SJSA1 (cell line): Measurements from ENCODE around the gene TCF20. TPM values are rescaled to one million over a fixed set of nuclear protein-coding genes. Genes with fewer than 3 reads are reported as not detected.

ENCODE experiments used
- DNase-seq, 2 experiments: peaks; one replicate each; pipeline ENCODE4 v3.0.0-alpha.2; 2015 to 2020; ENCODE audit warnings: low spot score in 2 of 2, low read depth in 1 of 2
- H3K27ac ChIP-seq: fragments of 250-450 bp; sonication (Bioruptor Pico); 2 replicates; pipeline ENCODE4 v1.5.1; 2020; ENCODE audit warnings: mild to moderate bottlenecking, moderate library complexity
- H3K27me3 ChIP-seq: fragments of 250-450 bp; sonication (Bioruptor Pico); replicated peaks from 2 replicates; pipeline ENCODE4 v1.5.1; 2020; ENCODE audit warnings: mild to moderate bottlenecking, moderate library complexity
- H3K36me3 ChIP-seq: fragments of 250-450 bp; sonication (Bioruptor Pico); 2 replicates; pipeline ENCODE4 v1.5.1; 2020; ENCODE audit warnings: mild to moderate bottlenecking
- H3K4me1 ChIP-seq: fragments of 250-450 bp; sonication (Bioruptor Pico); replicated peaks from 2 replicates; pipeline ENCODE4 v1.6.1; 2021; ENCODE audit warnings: mild to moderate bottlenecking
- H3K4me3 ChIP-seq: fragments of 250-450 bp; sonication (Bioruptor Pico); 2 replicates; pipeline ENCODE4 v1.5.1; 2020; ENCODE audit warnings: mild to moderate bottlenecking
- H3K9me3 ChIP-seq: fragments of 250-450 bp; sonication (Bioruptor Pico); replicated peaks from 2 replicates; pipeline ENCODE4 v1.5.1; 2020; ENCODE audit warnings: mild to moderate bottlenecking
- total RNA-seq: library from RNA; depleted of rRNA; stranded (reverse); fragments of >200 nt; shearing (Covaris generic); gene quantifications from 2 replicates; pipeline ENCODE4 v1.2.3, GENCODE V29; 2014

Gene TCF20
- total RNA-seq, 1 experiment from 2014 or later = 27.7 TPM

DNA sequence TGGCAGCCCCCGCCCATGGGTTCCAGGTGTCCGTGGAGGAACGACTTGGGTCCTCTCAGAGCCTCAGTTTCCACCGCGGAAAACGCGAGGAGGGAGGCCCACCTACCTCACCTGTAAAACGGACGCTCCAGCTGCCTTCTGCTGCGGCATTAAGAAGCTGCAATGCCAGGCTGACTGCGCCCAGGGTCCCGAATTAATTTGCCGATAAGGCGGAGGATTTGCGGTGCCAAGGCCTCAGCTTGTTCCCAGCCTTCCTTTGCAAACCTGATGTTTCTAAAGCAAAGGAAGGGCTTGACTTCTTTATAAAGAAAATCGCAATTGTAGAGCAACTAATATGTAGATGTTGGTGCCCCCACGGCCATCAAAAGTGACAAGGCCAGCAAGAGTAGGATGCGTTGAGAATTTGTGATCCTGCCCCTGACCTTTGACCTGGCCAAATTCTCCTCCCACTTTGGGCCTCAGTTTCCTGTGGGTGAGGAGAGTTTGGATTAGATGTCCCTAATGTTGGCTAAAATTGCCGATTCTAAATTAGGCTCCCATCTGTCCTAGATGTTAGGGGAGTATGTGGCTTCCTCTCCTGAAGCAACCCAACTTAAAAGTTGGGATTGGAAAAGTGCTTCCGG, 849 bp upstream of the TCF20 start:
- peaks cover 15% of the 10 kb centered on the region for H3K4me1 ChIP-seq
- DNase-seq = no peak
- no peak overlapping the region for H3K27ac ChIP-seq
- peaks cover 4% of the 10 kb centered on the region; the same call in 1 of the 2 replicates for H3K36me3 ChIP-seq
- H3K4me3 ChIP-seq = peak overlapping the region; percentile 92
- H3K9me3 ChIP-seq = 0 out of 2 replicates have a peak, but pooled peaks cover 3% of the 10 kb centered on the region
- H3K27me3 ChIP-seq = no peaks in the 10 kb centered on the region

GRCh38 chr22:42270176-42270509, 310 bp downstream of the TCF20 start:
- Histone ChIP-seq H3K4me3 (peak overlapping the region; percentile 92), H3K36me3 (peaks cover 4% of the 10 kb centered on the region; the same call in 1 of the 2 replicates), H3K9me3 (0 out of 2 replicates have a peak, but pooled peaks cover 3% of the 10 kb centered on the region), H3K4me1 (peaks cover 15% of the 10 kb centered on the region), H3K27me3 (no peaks in the 10 kb centered on the region), H3K27ac (peak overlapping the region; percentile 57)
- no peak for DNase-seq

- H3K4me3 ChIP-seq = peak overlapping the region; percentile 92
- no peaks in the 10 kb centered on the region for H3K27me3 ChIP-seq
- 0 out of 2 replicates have a peak, but pooled peaks cover 3% of the 10 kb centered on the region for H3K9me3 ChIP-seq
- H3K36me3 ChIP-seq = peaks cover 4% of the 10 kb centered on the region; the same call in 1 of the 2 replicates
- DNase-seq = peak in 1 of 2 experiments; percentile 44
- H3K4me1 ChIP-seq = peaks cover 15% of the 10 kb centered on the region
- H3K27ac ChIP-seq = peak overlapping the region; percentile 57
These were observed 849 bp downstream of the TCF20 start for GRCh38 chr22:42269432-42270175.

DNA sequence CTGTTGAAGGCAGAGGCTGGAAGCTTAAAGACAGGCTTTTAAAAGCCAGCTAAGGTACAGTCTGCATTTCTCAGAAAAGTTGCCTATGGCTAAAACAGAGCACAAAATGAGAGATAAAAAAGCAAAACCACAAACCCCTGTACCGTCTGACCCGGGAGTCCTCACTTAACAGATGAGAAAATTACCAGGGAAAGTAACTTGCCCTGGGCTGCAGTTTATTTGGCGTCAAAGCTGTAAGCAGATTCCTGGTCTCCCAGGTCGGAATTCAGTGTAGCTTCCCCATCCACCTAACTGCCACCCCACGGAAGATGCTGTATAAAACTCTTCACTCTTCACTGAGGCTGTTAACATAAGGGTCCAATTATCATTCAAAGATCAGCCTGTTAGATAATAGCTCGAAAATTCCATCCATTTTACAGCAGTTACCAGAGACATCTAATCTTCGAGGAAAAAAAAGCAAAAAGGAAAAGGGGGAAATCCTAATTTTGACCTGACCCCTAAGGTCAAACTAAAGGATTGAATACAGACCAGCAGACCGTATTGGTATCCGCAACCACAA, 1.5 kb downstream of the TCF20 start:
- Histone ChIP-seq H3K9me3 (0 out of 2 replicates have a peak, but pooled peaks cover 3% of the 10 kb centered on the region), H3K27me3 (no peaks in the 10 kb centered on the region), H3K4me1 (peaks cover 15% of the 10 kb centered on the region), H3K36me3 (peaks cover 4% of the 10 kb centered on the region; the same call in 1 of the 2 replicates), H3K4me3 (peak overlapping the region; percentile 92), H3K27ac (no peak overlapping the region)
- DNase-seq = no peak

GRCh38 chr22:42265321-42265720, 5.1 kb downstream of the TCF20 start:
- Histone ChIP-seq H3K4me3 (no peak overlapping the region), H3K36me3 (0 out of 2 replicates have a peak, but pooled peaks cover 4% of the 10 kb centered on the region), H3K27me3 (no peaks in the 10 kb centered on the region), H3K27ac (no peak overlapping the region), H3K4me1 (peaks cover 8% of the 10 kb centered on the region), H3K9me3 (no peaks in the 10 kb centered on the region)
- no peak for DNase-seq

GRCh38 chr22:42263944-42264343, 6.5 kb downstream of the TCF20 start:
- H3K27me3 ChIP-seq = no peaks in the 10 kb centered on the region
- H3K4me3 ChIP-seq = no peak overlapping the region

GRCh38 chr22:42262964-42263363, 7.5 kb downstream of the TCF20 start:
- DNase-seq = no peak
- Histone ChIP-seq H3K4me3 (no peak overlapping the region), H3K27me3 (no peaks in the 10 kb centered on the region), H3K4me1 (no peaks in the 10 kb centered on the region), H3K9me3 (no peaks in the 10 kb centered on the region), H3K27ac (no peak overlapping the region), H3K36me3 (no peaks in the 10 kb centered on the region)

More at GRCh38 chr22:42263944-42264343, 6.5 kb downstream of the TCF20 start:
- no peak overlapping the region for H3K27ac ChIP-seq
- H3K36me3 ChIP-seq = no peaks in the 10 kb centered on the region
- H3K9me3 ChIP-seq = no peaks in the 10 kb centered on the region
- peaks cover 3% of the 10 kb centered on the region for H3K4me1 ChIP-seq
- DNase-seq = no peak

GRCh38 chr22:42261296-42261695, 9.2 kb downstream of the TCF20 start:
- no peaks in the 10 kb centered on the region for H3K36me3 ChIP-seq
- H3K4me1 ChIP-seq = 0 out of 2 replicates have a peak, but pooled peaks cover 3% of the 10 kb centered on the region
- H3K27ac ChIP-seq = no peak overlapping the region
- DNase-seq = no peak
- H3K27me3 ChIP-seq = no peaks in the 10 kb centered on the region
- H3K4me3 ChIP-seq = no peak overlapping the region
- no peaks in the 10 kb centered on the region for H3K9me3 ChIP-seq

GRCh38 chr22:42258126-42258525, 12.3 kb downstream of the TCF20 start:
- H3K9me3 ChIP-seq = no peaks in the 10 kb centered on the region
- H3K36me3 ChIP-seq = no peaks in the 10 kb centered on the region
- H3K4me3 ChIP-seq = no peak overlapping the region
- H3K4me1 ChIP-seq = 0 out of 2 replicates have a peak, but pooled peaks cover 3% of the 10 kb centered on the region
- H3K27ac ChIP-seq = no peak overlapping the region
- no peak for DNase-seq
- H3K27me3 ChIP-seq = no peaks in the 10 kb centered on the region

- Histone ChIP-seq H3K27me3 (no peaks in the 10 kb centered on the region), H3K9me3 (no peaks in the 10 kb centered on the region), H3K4me1 (0 out of 2 replicates have a peak, but pooled peaks cover 3% of the 10 kb centered on the region), H3K36me3 (no peaks in the 10 kb centered on the region), H3K4me3 (no peak overlapping the region), H3K27ac (no peak overlapping the region)
- DNase-seq = no peak
These were observed 13.1 kb downstream of the TCF20 start for GRCh38 chr22:42257386-42257785.

GRCh38 chr22:42256930-42257329, 13.5 kb downstream of the TCF20 start:
- Histone ChIP-seq H3K36me3 (no peaks in the 10 kb centered on the region), H3K27ac (no peak overlapping the region), H3K9me3 (no peaks in the 10 kb centered on the region), H3K4me1 (0 out of 2 replicates have a peak, but pooled peaks cover 3% of the 10 kb centered on the region), H3K27me3 (no peaks in the 10 kb centered on the region), H3K4me3 (no peak overlapping the region)
- no peak for DNase-seq

- no peak overlapping the region for H3K4me3 ChIP-seq
- H3K27ac ChIP-seq = no peak overlapping the region
- no peak for DNase-seq
- no peaks in the 10 kb centered on the region for H3K36me3 ChIP-seq
- no peaks in the 10 kb centered on the region for H3K9me3 ChIP-seq
- 0 out of 2 replicates have a peak, but pooled peaks cover 3% of the 10 kb centered on the region for H3K4me1 ChIP-seq
- H3K27me3 ChIP-seq = no peaks in the 10 kb centered on the region
These were observed 14.2 kb downstream of the TCF20 start for GRCh38 chr22:42256220-42256619.

DNA sequence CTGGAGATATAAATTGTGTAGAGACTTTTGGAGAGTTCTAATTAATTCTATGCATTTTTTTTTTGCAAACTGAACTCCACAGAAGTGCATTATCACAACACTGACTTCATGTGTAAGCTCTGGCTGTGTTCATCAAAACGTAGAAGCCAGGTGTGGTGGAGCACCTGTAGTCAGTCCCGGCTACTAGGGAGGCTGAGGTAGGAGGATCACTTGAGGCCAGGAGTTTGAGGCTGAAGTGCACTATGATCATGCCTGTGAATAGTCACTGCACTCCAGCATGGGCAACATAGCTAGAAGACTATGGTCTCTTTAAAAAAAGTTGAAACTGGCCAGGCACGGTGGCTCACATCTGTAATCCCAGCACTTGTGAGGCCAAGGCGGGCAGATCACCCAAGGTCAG, 20.6 kb downstream of the TCF20 start:
- DNase-seq = no peak
- H3K4me1 ChIP-seq = no peaks in the 10 kb centered on the region
- no peaks in the 10 kb centered on the region for H3K36me3 ChIP-seq
- H3K27me3 ChIP-seq = no peaks in the 10 kb centered on the region
- no peak overlapping the region for H3K4me3 ChIP-seq
- H3K27ac ChIP-seq = no peak overlapping the region
- H3K9me3 ChIP-seq = no peaks in the 10 kb centered on the region

GRCh38 chr22:42248995-42249394, 21.5 kb downstream of the TCF20 start:
- no peaks in the 10 kb centered on the region for H3K9me3 ChIP-seq
- no peak overlapping the region for H3K27ac ChIP-seq

More at GRCh38 chr22:42248995-42249394, 21.5 kb downstream of the TCF20 start:
- Histone ChIP-seq H3K27me3 (no peaks in the 10 kb centered on the region), H3K36me3 (no peaks in the 10 kb centered on the region), H3K4me1 (no peaks in the 10 kb centered on the region), H3K4me3 (no peak overlapping the region)
- DNase-seq = no peak
